IMR-90 (cell line): ENCODE results near the gene CCDC33. TPM values are rescaled to one million over a fixed set of nuclear protein-coding genes. Genes with fewer than 3 reads are reported as not detected.

Experiments
- ATAC-seq: fragments of 200-7000 bp; cut with Tn5 transposase; 2 replicates; pipeline ENCODE4 v1.9.1; 2020; ENCODE audit warnings: low read depth, mild to moderate bottlenecking, moderate library complexity
- BruUV-seq: library from RNA; stranded (reverse); fragments of 400-500 nt; replicated peaks from 2 replicates; lab custom pipeline; 2021; lab: Mats Ljungman, UMichigan
- CTCF ChIA-PET: fragments of 300-600 bp; formaldehyde crosslinking; extraction: SDS; loops from one replicate; lab custom pipeline; 2021; ENCODE audit warnings: antibody characterized with exemption; lab: Yijun Ruan, JAX
- POLR2A ChIA-PET: fragments of 300-600 bp; sonication (Branson Sonifier 250); formaldehyde crosslinking; loops from one replicate; lab custom pipeline; 2022; ENCODE audit warnings: antibody characterized with exemption; ENCODE audit not compliant: unreplicated experiment; lab: Charles Lee
- DNase-seq: peaks from one replicate; pipeline ENCODE4 v3.0.0; 2013
- H2AFZ ChIP-seq: replicated peaks from 2 replicates; pipeline ENCODE3; 2013; ENCODE audit warnings: low read length, mild to moderate bottlenecking; ENCODE audit not compliant: poor library complexity
- H2AK5ac ChIP-seq: 2 replicates; pipeline ENCODE4 v1.6.1; 2013; ENCODE audit warnings: low read depth, low read length, inconsistent platforms
- H2AK9ac ChIP-seq: replicated peaks from 2 replicates; pipeline ENCODE3; 2013; ENCODE audit warnings: mild to moderate bottlenecking, low read depth, low read length, moderate library complexity; ENCODE audit not compliant: poor library complexity
- H2BK120ac ChIP-seq: 2 replicates; pipeline ENCODE4 v1.6.1; 2013; ENCODE audit warnings: low read depth, low read length, inconsistent platforms
- H2BK15ac ChIP-seq: 3 replicates; pipeline ENCODE4 v1.6.1; 2013; ENCODE audit warnings: low read depth, low read length, inconsistent platforms
- H2BK20ac ChIP-seq: 2 replicates; pipeline ENCODE4 v1.6.1; 2013; ENCODE audit warnings: low read depth, mild to moderate bottlenecking, inconsistent platforms, low read length, moderate library complexity
- H2BK5ac ChIP-seq: 2 replicates; pipeline ENCODE4 v1.6.1; 2013; ENCODE audit warnings: mild to moderate bottlenecking, low read depth, low read length, inconsistent platforms; ENCODE audit not compliant: poor library complexity, severe bottlenecking
- H3K14ac ChIP-seq: replicated peaks from 2 replicates; pipeline ENCODE4 v1.6.1; 2013; ENCODE audit warnings: low read depth, low read length, inconsistent platforms
- H3K18ac ChIP-seq: 2 replicates; pipeline ENCODE4 v1.6.1; 2013; ENCODE audit warnings: low read depth, low read length, control low read depth
- H3K23ac ChIP-seq: 2 replicates; pipeline ENCODE4 v1.6.1; 2013; ENCODE audit warnings: low read depth, low read length, inconsistent platforms
- H3K27ac ChIP-seq: 2 replicates; pipeline ENCODE4 v1.5.1; 2013; ENCODE audit warnings: mild to moderate bottlenecking, control low read depth, low read length; ENCODE audit not compliant: insufficient read depth
- H3K27me3 ChIP-seq: 2 replicates; pipeline ENCODE4 v1.6.1; 2013; ENCODE audit warnings: low read length; ENCODE audit not compliant: control insufficient read depth, insufficient read depth
- H3K36me3 ChIP-seq: 2 replicates; pipeline ENCODE4 v1.6.1; 2013; ENCODE audit warnings: low read length, mixed read lengths; ENCODE audit not compliant: control insufficient read depth, insufficient read depth
- H3K4ac ChIP-seq: 2 replicates; pipeline ENCODE4 v1.6.1; 2013; ENCODE audit warnings: low read depth, low read length, inconsistent platforms
- H3K4me1 ChIP-seq: 2 replicates; pipeline ENCODE4 v1.6.1; 2013; ENCODE audit warnings: low read length, mixed read lengths; ENCODE audit not compliant: control insufficient read depth, insufficient read depth
- H3K4me2 ChIP-seq: 2 replicates; pipeline ENCODE4 v1.6.1; 2013; ENCODE audit warnings: low read depth, mild to moderate bottlenecking, control low read depth, low read length, moderate library complexity
- H3K4me3 ChIP-seq: 2 replicates; pipeline ENCODE4 v1.5.1; 2013; ENCODE audit warnings: low read depth, mild to moderate bottlenecking, control low read depth, low read length, moderate library complexity; ENCODE audit not compliant: insufficient read depth
- H3K56ac ChIP-seq: 2 replicates; pipeline ENCODE4 v1.6.1; 2013; ENCODE audit warnings: low read length, inconsistent platforms; ENCODE audit not compliant: insufficient read depth; ENCODE audit errors: extremely low read depth
- H3K79me1 ChIP-seq, 2 experiments: 2 replicates each; pipeline ENCODE4 v1.6.1; 2013; ENCODE audit warnings: low read length in 2 of 2, inconsistent platforms in 1 of 2, low read depth in 1 of 2
- H3K9ac ChIP-seq: 2 replicates; pipeline ENCODE4 v1.6.1; 2013; ENCODE audit warnings: low read depth, low read length, control low read depth
- H3K9me1 ChIP-seq: 2 replicates; pipeline ENCODE4 v1.6.1; 2013; ENCODE audit warnings: low read length, inconsistent platforms; ENCODE audit not compliant: insufficient read depth
- H3K9me3 ChIP-seq: 2 replicates; pipeline ENCODE4 v1.6.1; 2013; ENCODE audit warnings: low read length; ENCODE audit not compliant: control insufficient read depth, insufficient read depth
- H4K20me1 ChIP-seq: 2 replicates; pipeline ENCODE4 v1.6.1; 2013; ENCODE audit warnings: low read length, inconsistent platforms; ENCODE audit not compliant: insufficient read depth
- H4K5ac ChIP-seq: 2 replicates; pipeline ENCODE4 v1.6.1; 2013; ENCODE audit warnings: mild to moderate bottlenecking, low read depth, low read length, control low read depth
- H4K8ac ChIP-seq, 2 experiments: 2 replicates each; pipeline ENCODE4 v1.6.1; 2013; ENCODE audit warnings: low read depth in 2 of 2, low read length in 2 of 2, control low read depth in 1 of 2, inconsistent platforms in 1 of 2
- H4K91ac ChIP-seq: 2 replicates; pipeline ENCODE4 v1.6.1; 2013; ENCODE audit warnings: low read depth, low read length, inconsistent platforms; ENCODE audit not compliant: insufficient read depth
- BHLHE40 ChIP-seq: fragments of 150-350 bp; IDR thresholded peaks from 2 replicates; pipeline ENCODE4 v1.6.1; 2016; ENCODE audit warnings: mild to moderate bottlenecking, low read depth, low read length
- FOS ChIP-seq: fragments of 150-350 bp; IDR thresholded peaks from 2 replicates; pipeline ENCODE4 v1.6.1; 2016; ENCODE audit warnings: low read depth, low read length
- MAFK ChIP-seq: IDR thresholded peaks from 2 replicates; pipeline ENCODE4 v1.6.1; 2012; ENCODE audit warnings: low read depth, low read length, improper control_type of control experiment
- POLR2A ChIP-seq: IDR thresholded peaks from 2 replicates; pipeline ENCODE4 v1.6.1; 2012; ENCODE audit warnings: mild to moderate bottlenecking, low read depth, low read length
- RAD21 ChIP-seq: IDR thresholded peaks from 2 replicates; pipeline ENCODE4 v1.6.1; 2012; ENCODE audit warnings: low read length, improper control_type of control experiment
- RCOR1 ChIP-seq: IDR thresholded peaks from 2 replicates; pipeline ENCODE4 v1.6.1; 2012; ENCODE audit warnings: mild to moderate bottlenecking, low read length, improper control_type of control experiment; ENCODE audit not compliant: insufficient replicate concordance
- WGBS, 2 experiments: methylation state at CpG; one replicate each; pipeline versions ENCODE4 v1.1.5 to v1.1.7; 2013; ENCODE audit warnings: missing lambda C conversion rate in 2 of 2; ENCODE audit not compliant: insufficient read length in 1 of 2; ENCODE audit errors: extremely low coverage in 2 of 2; 5-methylcytosine and 5-hydroxymethylcytosine counted together
- dilution Hi-C: fragments of 300-500 bp; cut with HindIII; formaldehyde crosslinking; loops from one replicate; pipeline ENCODE4 v1.14.3; 2018; ENCODE audit warnings: low sequenced_read_pairs; ENCODE audit not compliant: unreplicated experiment
- in situ Hi-C: fragments of 300-500 bp; cut with MboI; formaldehyde crosslinking; loops from 3 replicates; pipeline ENCODE4 v1.14.3; 2019; ENCODE audit warnings: low sequenced_read_pairs, inconsistent platforms, mixed read lengths
- intact Hi-C: fragments of 100-400 bp; cut with micrococcal nuclease; formaldehyde crosslinking; loops from 2 replicates; pipeline ENCODE4 v1.10.0; 2022
- polyA plus RNA-seq, 3 experiments: library from polyadenylated mRNA; depleted of rRNA; stranded (reverse); fragments of >200 nt; gene quantifications; 2 replicates each; pipeline ENCODE4 v1.2.3, GENCODE V29; 2012; ENCODE audit warnings: low replicate concordance in 1 of 3
- total RNA-seq: library from RNA; depleted of rRNA; stranded (reverse); fragments of >200 nt; gene quantifications from 2 replicates; pipeline ENCODE4 v1.2.3, GENCODE V29; 2012

The CCDC33 gene
- total and polyA plus RNA-seq, 2 of the 4 experiments (the other 2 are of a cell fraction) = not detected

DNA sequence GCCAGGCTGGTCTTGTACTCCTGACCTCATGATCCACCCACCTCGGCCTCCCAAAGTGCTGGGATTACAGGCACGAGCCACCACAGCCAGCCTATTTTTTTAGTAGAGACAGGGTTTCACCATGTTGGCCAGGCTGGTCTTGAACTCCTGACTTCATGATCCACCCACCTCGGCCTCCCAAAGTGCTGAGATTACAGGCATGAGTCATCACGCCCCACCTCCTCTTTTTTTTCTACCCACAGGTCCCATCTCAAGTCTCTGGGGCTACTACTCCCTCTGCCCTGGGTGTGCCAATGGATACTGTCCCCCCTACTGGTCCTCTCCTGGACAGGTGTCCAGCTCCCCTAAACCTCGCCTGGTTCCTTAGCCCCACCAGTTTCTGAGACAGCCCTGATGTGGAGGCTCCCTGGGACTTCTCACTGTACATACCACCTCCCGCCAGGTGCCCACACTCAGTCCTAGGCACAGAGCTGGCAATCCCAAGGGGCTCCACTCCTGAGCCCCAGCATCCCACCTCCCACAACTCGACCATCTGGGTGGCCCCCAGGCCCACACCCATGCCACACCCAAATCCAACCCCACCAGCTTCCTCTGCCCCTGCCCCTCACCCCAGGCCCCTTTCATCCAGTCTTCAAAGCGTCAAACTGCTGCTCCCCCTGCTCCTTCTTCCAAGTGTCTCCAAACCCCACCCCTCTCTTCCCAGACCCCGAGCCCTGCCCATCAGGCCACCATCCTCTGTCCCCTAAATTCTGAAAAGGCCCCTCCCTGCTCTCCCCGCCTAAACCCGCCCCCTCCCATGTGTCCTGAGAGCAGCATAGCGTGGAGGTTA lies 144.4 kb downstream of the CCDC33 start:
- POLR2A ChIA-PET = no interaction called here
- Histone ChIP-seq H3K27me3 (no peaks in the 10 kb centered on the region), H3K79me1 (peaks cover 0 to 5% of the 10 kb centered on the region in 2 experiments; a peak in 1 of 4 replicates), H4K20me1 (no peaks in the 10 kb centered on the region), H2BK5ac (no peak overlapping the region), H3K4me1 (peaks cover 4% of the 10 kb centered on the region; the same call in 1 of the 2 replicates), H2BK20ac (no peak overlapping the region), H3K9ac (no peak overlapping the region), H3K4me2 (no peak overlapping the region), H3K36me3 (no peaks in the 10 kb centered on the region), H2BK120ac (no peak overlapping the region), H3K27ac (no peak overlapping the region), H4K5ac (no peak overlapping the region), H3K4me3 (no peak overlapping the region), H3K4ac (no peak overlapping the region), H3K56ac (no peak overlapping the region), H4K91ac (no peak overlapping the region), H2BK15ac (no peak overlapping the region), H3K18ac (no peak overlapping the region), H3K14ac (no peak overlapping the region), H3K23ac (no peak overlapping the region), H2AFZ (no peak overlapping the region), H2AK5ac (no peak overlapping the region), H3K9me1 (peaks cover 8% of the 10 kb centered on the region; the same call in 1 of the 2 replicates), H4K8ac (no peak overlapping the region), H2AK9ac (no peak overlapping the region), H3K9me3 (no peaks in the 10 kb centered on the region)
- DNase-seq (no peak), ATAC-seq (no peak)
- CTCF ChIA-PET = no interaction called here
- intact Hi-C loops (loop anchor here (5.0 kb wide), 1 partner anchor 167 kb away; no protein-coding TSS in a partner anchor), in situ Hi-C loops (loop anchor here (5.0 kb wide), 1 partner anchor 57 kb away; no protein-coding TSS in a partner anchor), dilution Hi-C loops (no loop called here)
- no TSS peak for BruUV-seq
- TF ChIP-seq BHLHE40 (no peak), RAD21 (no peak), POLR2A (no peak), RCOR1 (no peak), FOS (no peak), MAFK (no peak)
- WGBS, 2 experiments = 81% methylated on average over 4 of the region's 12 CpGs; no CpG with 5 or more reads in 1 of the 2 experiments
